ENCODE measurements around the gene PRR23B.

The PRR23B gene

GRCh38 chr3:138975351-138975750, 45.4 kb downstream of the PRR23B start:
- TF ChIP-seq, protein P1, sequence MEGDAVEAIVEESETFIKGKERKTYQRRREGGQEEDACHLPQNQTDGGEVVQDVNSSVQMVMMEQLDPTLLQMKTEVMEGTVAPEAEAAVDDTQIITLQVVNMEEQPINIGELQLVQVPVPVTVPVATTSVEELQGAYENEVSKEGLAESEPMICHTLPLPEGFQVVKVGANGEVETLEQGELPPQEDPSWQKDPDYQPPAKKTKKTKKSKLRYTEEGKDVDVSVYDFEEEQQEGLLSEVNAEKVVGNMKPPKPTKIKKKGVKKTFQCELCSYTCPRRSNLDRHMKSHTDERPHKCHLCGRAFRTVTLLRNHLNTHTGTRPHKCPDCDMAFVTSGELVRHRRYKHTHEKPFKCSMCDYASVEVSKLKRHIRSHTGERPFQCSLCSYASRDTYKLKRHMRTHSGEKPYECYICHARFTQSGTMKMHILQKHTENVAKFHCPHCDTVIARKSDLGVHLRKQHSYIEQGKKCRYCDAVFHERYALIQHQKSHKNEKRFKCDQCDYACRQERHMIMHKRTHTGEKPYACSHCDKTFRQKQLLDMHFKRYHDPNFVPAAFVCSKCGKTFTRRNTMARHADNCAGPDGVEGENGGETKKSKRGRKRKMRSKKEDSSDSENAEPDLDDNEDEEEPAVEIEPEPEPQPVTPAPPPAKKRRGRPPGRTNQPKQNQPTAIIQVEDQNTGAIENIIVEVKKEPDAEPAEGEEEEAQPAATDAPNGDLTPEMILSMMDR (IDR thresholded peaks at IDR 0.05; ENCODE audit: low read depth, low read length, missing control alignments) = no peak
- no peak for DNase-seq (ENCODE audit: low read depth)
- H3K4me3 ChIP-seq (ENCODE audit: low read depth, low read length) = no peak overlapping the region
- in situ Hi-C loops (cut with HindIII; ENCODE audit: low sequenced_read_pairs) = no loop called here

GRCh38 chr3:138974462-138974861, 46.3 kb downstream of the PRR23B start:
- in situ Hi-C loops (cut with HindIII; ENCODE audit: low sequenced_read_pairs) = no loop called here
- TF ChIP-seq, protein P1 (IDR thresholded peaks at IDR 0.05; ENCODE audit: low read depth, low read length, missing control alignments) = no peak
- DNase-seq (ENCODE audit: low read depth) = no peak
- no peak overlapping the region for H3K4me3 ChIP-seq (ENCODE audit: low read depth, low read length)

- TF ChIP-seq, protein P1 (IDR thresholded peaks at IDR 0.05; ENCODE audit: low read depth, low read length, missing control alignments) = no peak
- H3K4me3 ChIP-seq (ENCODE audit: low read depth, low read length) = no peak overlapping the region
- DNase-seq (ENCODE audit: low read depth) = no peak
- in situ Hi-C loops (cut with HindIII; ENCODE audit: low sequenced_read_pairs) = no loop called here
These were observed 47.8 kb downstream of the PRR23B start for GRCh38 chr3:138972941-138973340.

GRCh38 chr3:138971766-138972320, 48.9 kb downstream of the PRR23B start:
- in situ Hi-C loops (cut with HindIII; ENCODE audit: low sequenced_read_pairs) = no loop called here
- no peak for DNase-seq (ENCODE audit: low read depth)
- no peak overlapping the region for H3K4me3 ChIP-seq (ENCODE audit: low read depth, low read length)
- TF ChIP-seq, protein P1 (IDR thresholded peaks at IDR 0.05; ENCODE audit: low read depth, low read length, missing control alignments) = no peak

Data from astrocyte of the cerebellum (primary cell).